Retinal pigment epithelial cell (primary cell): ENCODE results near the gene GIMAP7.
"Not testable (repeated sequence)": the region's sequence is repeated elsewhere in the genome, so short reads cannot be mapped to it uniquely, and the experiment has no call there.

ENCODE experiments used
- DNase-seq: peaks from one replicate; pipeline ENCODE4 v3.0.0-alpha.2; 2010; ENCODE audit warnings: low read depth
- H3K4me3 ChIP-seq: 2 replicates; pipeline ENCODE4 v1.5.1; 2011; ENCODE audit warnings: mild to moderate bottlenecking, low read length, control low read depth, moderate library complexity
- CTCF ChIP-seq: conservative IDR thresholded peaks from 2 replicates; pipeline ENCODE4 v1.5.1; 2011; ENCODE audit warnings: low read depth, low read length, control low read depth, inconsistent platforms

GIMAP7 gene

GRCh38 chr7:150487625-150488024, 27.0 kb upstream of the GIMAP7 start:
- DNase-seq: no peak

GRCh38 chr7:150489782-150490181, 24.9 kb upstream of the GIMAP7 start:
- H3K4me3 ChIP-seq: no peak overlapping the region
- DNase-seq: no peak
- no peak for TF ChIP-seq CTCF

More at GRCh38 chr7:150487625-150488024, 27.0 kb upstream of the GIMAP7 start:
- TF ChIP-seq CTCF: no peak
- no peak overlapping the region for H3K4me3 ChIP-seq

GRCh38 chr7:150493442-150493841, 21.2 kb upstream of the GIMAP7 start:
- H3K4me3 ChIP-seq: not testable (repeated sequence)

GRCh38 chr7:150502519-150502918, 12.2 kb upstream of the GIMAP7 start:
- no peak for TF ChIP-seq CTCF
- no peak for DNase-seq
- H3K4me3 ChIP-seq: no peak overlapping the region

More at GRCh38 chr7:150493442-150493841, 21.2 kb upstream of the GIMAP7 start:
- DNase-seq: not testable (repeated sequence)

GRCh38 chr7:150503155-150503554, 11.5 kb upstream of the GIMAP7 start:
- no peak for DNase-seq
- H3K4me3 ChIP-seq: no peak overlapping the region
- no peak for TF ChIP-seq CTCF

- no peak overlapping the region for H3K4me3 ChIP-seq
- no peak for DNase-seq
These were observed 11.1 kb upstream of the GIMAP7 start for GRCh38 chr7:150503581-150503980.

GRCh38 chr7:150507947-150508602, 6.6 kb upstream of the GIMAP7 start:
- TF ChIP-seq CTCF: no peak
- no peak for DNase-seq
- no peak overlapping the region for H3K4me3 ChIP-seq

More at GRCh38 chr7:150503581-150503980, 11.1 kb upstream of the GIMAP7 start:
- no peak for TF ChIP-seq CTCF
